GM12875 (cell line): ENCODE measurements around the gene SPTBN1.
"Not testable (repeated sequence)": the region's sequence is repeated elsewhere in the genome, so short reads cannot be mapped to it uniquely, and the experiment has no call there.

Source experiments
- H3K4me3 ChIP-seq: one replicate; pipeline ENCODE4 v1.5.1; 2011; ENCODE audit warnings: low read depth, low read length, control low read depth
- TF ChIP-seq, protein P1 (sequence below): IDR thresholded peaks from 2 replicates; pipeline ENCODE4 v1.5.1; 2011; ENCODE audit warnings: low read depth, mild to moderate bottlenecking, control low read depth, inconsistent platforms, low read length, moderate library complexity, borderline replicate concordance; ENCODE audit not compliant: insufficient read depth

SPTBN1 gene

DNA sequence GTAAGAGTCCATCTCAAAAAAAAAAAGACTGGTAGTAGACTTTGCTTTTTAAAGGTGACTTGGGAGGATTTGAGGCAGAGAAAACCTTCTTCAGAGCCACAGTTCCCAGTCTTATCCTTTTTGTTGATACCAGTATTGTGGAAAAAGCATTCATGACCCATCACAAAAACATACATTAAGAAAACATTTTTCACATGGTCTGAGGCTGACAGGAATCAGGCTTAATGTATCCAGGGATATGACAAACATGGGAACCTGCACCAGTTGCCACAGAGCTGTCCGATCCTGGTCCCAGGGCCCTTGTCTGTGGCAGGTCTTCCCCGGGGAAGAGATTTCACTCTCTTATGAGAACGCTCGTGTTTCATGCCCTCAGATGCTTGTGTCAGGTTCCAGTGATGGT lies 21.8 kb downstream of the SPTBN1 start:
- no peak overlapping the region for H3K4me3 ChIP-seq
- TF ChIP-seq, protein P1, sequence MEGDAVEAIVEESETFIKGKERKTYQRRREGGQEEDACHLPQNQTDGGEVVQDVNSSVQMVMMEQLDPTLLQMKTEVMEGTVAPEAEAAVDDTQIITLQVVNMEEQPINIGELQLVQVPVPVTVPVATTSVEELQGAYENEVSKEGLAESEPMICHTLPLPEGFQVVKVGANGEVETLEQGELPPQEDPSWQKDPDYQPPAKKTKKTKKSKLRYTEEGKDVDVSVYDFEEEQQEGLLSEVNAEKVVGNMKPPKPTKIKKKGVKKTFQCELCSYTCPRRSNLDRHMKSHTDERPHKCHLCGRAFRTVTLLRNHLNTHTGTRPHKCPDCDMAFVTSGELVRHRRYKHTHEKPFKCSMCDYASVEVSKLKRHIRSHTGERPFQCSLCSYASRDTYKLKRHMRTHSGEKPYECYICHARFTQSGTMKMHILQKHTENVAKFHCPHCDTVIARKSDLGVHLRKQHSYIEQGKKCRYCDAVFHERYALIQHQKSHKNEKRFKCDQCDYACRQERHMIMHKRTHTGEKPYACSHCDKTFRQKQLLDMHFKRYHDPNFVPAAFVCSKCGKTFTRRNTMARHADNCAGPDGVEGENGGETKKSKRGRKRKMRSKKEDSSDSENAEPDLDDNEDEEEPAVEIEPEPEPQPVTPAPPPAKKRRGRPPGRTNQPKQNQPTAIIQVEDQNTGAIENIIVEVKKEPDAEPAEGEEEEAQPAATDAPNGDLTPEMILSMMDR: no peak

DNA sequence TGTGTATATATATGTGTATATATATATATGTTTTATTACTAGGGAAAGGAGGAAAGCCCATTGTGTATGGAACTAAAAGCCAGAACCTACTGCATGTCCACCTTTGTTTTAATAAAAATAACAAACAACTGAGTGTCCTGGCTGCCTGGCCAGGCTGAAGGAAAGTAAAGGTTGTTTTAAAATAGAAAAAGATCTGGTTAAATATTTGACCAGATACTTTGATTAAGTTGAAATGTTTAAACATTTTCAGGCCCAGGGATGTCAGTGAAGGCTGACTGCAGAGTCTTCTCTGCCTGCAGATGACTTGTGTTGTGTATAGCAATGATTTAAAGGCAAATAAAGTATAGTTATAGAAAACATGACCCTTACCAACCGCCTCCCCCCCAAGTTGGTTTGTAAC lies 22.8 kb downstream of the SPTBN1 start:
- no peak overlapping the region for H3K4me3 ChIP-seq
- TF ChIP-seq, protein P1: no peak

DNA sequence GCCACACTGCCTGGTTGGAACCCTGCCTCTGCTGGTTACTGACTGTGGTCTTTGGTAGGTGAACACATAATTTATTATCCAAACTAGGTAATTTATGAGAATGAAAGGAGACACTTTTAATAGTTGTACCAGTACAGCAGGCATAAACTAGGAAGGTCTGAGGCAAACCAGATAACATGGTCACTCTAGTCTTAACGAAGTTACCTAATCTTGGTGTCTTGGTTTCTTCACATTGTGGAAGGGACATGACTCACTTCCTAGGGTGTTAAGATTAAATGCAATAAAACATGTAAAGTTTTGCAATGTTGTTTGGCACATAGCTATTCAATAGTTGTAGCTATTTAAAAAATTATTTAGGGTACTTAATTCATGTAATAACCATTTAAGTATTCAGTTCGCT lies 23.3 kb downstream of the SPTBN1 start:
- TF ChIP-seq, protein P1: no peak
- no peak overlapping the region for H3K4me3 ChIP-seq

DNA sequence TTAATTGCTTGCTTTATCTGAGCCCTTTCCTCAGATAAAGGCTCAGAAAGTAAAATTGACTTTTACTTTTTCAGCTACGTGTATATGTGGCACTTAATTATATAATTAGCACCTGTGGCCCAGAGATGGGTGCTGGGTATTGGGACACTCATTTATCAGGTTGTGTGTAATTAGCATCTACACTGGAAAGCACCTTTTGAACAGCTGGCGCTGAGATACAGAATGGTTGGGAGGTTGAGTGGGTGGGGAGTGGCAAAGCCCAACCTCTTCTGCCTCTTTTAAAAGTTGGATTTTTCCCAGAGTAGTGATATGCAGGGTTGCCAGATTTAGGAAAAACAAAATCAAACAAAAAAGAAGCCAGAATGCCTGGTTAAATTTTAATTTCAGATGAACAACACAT lies 23.9 kb downstream of the SPTBN1 start:
- TF ChIP-seq, protein P1: no peak
- no peak overlapping the region for H3K4me3 ChIP-seq

DNA sequence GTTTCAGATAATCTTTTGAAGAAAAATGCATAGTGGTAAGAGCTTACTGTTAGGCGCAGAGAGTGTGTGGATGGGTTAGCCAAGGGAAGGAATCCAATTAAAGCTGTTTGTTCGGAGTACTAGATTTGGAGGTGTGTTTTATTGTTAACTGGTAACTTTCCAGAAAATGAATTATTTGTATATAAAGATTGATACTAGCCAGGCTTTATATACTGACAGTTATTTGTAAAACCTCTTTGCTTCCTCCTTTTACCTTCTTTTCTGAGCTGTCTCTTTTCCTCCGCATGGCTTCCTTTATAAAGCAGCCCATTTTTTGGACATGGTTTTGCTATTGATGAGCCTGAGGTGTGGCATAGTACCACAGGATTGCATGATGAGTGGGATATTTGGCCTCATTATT lies 25.6 kb downstream of the SPTBN1 start:
- H3K4me3 ChIP-seq: no peak overlapping the region
- TF ChIP-seq, protein P1: no peak

DNA sequence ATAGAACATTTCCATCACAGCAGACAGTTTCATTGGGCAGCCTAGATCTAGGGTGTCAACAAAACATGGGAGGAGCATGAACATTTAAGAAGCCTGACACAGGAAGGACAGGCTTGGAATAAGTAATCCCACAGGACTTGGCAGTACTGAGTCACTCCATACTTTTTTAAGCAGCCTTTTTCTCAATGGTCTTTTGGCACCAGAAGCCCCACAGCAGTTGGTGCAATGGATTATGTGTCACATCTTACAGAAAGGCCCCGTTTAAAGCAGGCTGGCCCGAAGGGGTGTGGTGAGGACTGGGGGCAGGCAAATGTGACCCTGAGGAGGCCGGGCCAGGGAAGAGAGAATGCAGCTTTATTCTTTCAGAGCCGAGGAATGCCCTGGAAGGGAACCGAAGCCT lies 26.6 kb downstream of the SPTBN1 start:
- TF ChIP-seq, protein P1: no peak
- H3K4me3 ChIP-seq: no peak overlapping the region

DNA sequence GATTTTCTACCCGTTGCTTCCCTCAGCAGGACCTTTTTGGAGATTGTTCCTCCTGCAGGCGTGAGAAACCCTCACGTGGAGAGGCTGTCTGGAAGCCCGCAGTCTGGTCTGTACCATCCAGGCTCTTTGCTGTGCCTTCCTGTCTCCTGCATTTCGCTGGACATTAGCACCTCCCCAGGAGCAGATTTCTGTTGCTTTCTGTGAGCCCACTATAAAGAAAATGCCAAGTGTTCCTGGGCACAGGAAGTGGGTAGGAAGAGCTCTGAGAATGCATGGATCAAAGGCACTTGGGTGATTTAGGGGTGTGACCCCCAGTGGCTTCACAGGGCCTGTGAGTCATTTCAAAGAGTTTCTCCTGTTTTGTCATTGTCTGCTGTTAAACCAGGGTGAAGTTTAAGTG lies 27.3 kb downstream of the SPTBN1 start:
- TF ChIP-seq, protein P1: no peak
- H3K4me3 ChIP-seq: no peak overlapping the region

DNA sequence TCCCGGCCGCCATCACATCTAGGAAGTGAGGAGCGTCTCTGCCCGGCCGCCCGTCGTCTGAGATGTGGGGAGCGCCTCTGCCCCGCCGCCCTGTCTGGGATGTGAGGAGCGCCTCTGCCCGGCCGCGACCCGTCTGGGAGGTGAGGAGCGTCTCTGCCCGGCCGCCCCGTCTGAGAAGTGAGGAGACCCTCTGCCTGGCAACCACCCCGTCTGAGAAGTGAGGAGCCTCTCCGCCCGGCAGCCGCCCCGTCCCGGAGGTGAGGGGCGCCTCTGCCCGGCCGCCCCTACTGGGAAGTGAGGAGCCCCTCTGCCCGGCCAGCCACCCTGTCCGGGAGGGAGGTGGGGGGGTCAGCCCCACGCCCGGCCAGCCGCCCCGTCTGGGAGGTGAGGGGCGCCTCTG lies 29.6 kb downstream of the SPTBN1 start:
- H3K4me3 ChIP-seq: not testable (repeated sequence)
